ENCODE results near the gene SSU72.

SSU72 gene

DNA sequence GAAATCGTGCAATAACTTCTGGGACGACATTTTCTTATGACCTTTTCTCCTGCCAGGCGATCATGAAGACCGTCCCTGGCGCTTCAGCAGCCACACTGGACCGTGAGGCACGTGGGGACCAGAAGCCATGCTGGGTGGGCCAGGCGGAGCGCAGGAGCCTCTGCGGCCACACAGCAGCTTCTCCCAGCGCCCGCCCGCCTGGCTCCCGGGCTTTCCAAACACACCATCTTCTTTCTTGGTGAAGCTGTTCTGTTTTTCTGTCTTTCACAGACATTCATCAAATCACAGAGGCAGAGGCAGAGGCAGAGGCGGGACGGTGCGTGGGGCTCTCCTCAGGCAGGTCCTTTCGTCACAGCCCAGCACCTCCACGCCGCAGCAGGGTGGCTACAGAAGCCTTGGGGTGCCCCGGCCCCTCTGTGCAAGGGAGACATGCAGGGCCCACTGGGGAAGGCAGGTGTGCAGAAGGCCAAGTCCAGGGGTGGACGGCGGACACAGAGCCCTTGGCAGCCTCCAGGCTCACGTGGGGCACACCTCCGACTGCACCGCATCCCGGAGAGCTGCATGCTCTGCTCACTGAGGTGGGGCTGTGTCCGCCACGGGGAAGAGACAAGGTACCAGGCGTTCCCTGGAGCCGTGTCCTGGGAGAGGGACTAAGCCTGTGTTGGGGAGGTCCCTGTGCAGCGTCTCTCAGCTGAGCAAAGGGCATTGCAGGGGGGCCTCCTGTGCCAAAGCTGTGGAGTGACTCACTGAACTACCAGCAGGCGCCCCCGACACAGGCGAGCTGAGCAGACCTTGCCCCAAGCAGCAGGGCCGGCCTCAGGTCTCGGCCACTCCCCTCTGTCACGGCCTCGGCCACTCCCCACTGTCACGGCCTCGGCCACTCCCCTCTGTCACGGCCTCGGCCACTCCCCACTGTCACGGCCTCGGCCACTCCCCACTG lies 31.6 kb downstream of the SSU72 start:
- H3K9me2 ChIP-seq (replicated peaks; ENCODE audit: low read depth, low read length), result no peaks in the 10 kb centered on the region
- H3K4me3 ChIP-seq (ENCODE audit: low read length, poor library complexity, severe bottlenecking), result no peak overlapping the region
- no peak overlapping the region for H2AFZ ChIP-seq (ENCODE audit: low read length)
- H3K79me2 ChIP-seq (ENCODE audit: insufficient read depth, low read length), result no peaks in the 10 kb centered on the region
- TF ChIP-seq, protein P1, sequence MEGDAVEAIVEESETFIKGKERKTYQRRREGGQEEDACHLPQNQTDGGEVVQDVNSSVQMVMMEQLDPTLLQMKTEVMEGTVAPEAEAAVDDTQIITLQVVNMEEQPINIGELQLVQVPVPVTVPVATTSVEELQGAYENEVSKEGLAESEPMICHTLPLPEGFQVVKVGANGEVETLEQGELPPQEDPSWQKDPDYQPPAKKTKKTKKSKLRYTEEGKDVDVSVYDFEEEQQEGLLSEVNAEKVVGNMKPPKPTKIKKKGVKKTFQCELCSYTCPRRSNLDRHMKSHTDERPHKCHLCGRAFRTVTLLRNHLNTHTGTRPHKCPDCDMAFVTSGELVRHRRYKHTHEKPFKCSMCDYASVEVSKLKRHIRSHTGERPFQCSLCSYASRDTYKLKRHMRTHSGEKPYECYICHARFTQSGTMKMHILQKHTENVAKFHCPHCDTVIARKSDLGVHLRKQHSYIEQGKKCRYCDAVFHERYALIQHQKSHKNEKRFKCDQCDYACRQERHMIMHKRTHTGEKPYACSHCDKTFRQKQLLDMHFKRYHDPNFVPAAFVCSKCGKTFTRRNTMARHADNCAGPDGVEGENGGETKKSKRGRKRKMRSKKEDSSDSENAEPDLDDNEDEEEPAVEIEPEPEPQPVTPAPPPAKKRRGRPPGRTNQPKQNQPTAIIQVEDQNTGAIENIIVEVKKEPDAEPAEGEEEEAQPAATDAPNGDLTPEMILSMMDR (conservative IDR thresholded peaks at IDR 0.05; ENCODE audit: low read length), result no peak
- no peak for TF ChIP-seq EZH2phosphoT487 (IDR thresholded peaks at IDR 0.05; ENCODE audit: borderline replicate concordance)
- no peak overlapping the region for H3K4me2 ChIP-seq (ENCODE audit: low read depth, low read length, poor library complexity, severe bottlenecking)
- no peak overlapping the region for H3K9ac ChIP-seq (ENCODE audit: low read depth, low read length, poor library complexity, severe bottlenecking)
- no peaks in the 10 kb centered on the region for H3K4me1 ChIP-seq (ENCODE audit: insufficient read depth, low read length, poor library complexity, severe bottlenecking)
- H3K27me3 ChIP-seq (ENCODE audit: insufficient read depth, low read length, poor library complexity, severe bottlenecking), result no peaks in the 10 kb centered on the region
- H3F3A ChIP-seq (ENCODE audit: low read depth), result no peaks in the 10 kb centered on the region
- no peaks in the 10 kb centered on the region for H3K36me3 ChIP-seq (ENCODE audit: insufficient read depth, low read length)
- no peaks in the 10 kb centered on the region for H3K9me3 ChIP-seq (ENCODE audit: insufficient read depth, low read depth, low read length)
- no peaks in the 10 kb centered on the region for H4K20me1 ChIP-seq (ENCODE audit: insufficient read depth, low read length, poor library complexity, severe bottlenecking)

- Histone ChIP-seq H4K20me1 (ENCODE audit: insufficient read depth, low read length, poor library complexity, severe bottlenecking) (no peaks in the 10 kb centered on the region), H3F3A (ENCODE audit: low read depth) (no peaks in the 10 kb centered on the region), H3K4me1 (ENCODE audit: insufficient read depth, low read length, poor library complexity, severe bottlenecking) (no peaks in the 10 kb centered on the region), H3K9ac (ENCODE audit: low read depth, low read length, poor library complexity, severe bottlenecking) (no peak overlapping the region), H3K36me3 (ENCODE audit: insufficient read depth, low read length) (no peaks in the 10 kb centered on the region), H3K9me3 (ENCODE audit: insufficient read depth, low read depth, low read length) (no peaks in the 10 kb centered on the region), H3K79me2 (ENCODE audit: insufficient read depth, low read length) (no peaks in the 10 kb centered on the region), H3K9me2 (replicated peaks; ENCODE audit: low read depth, low read length) (no peaks in the 10 kb centered on the region), H3K27me3 (ENCODE audit: insufficient read depth, low read length, poor library complexity, severe bottlenecking) (no peaks in the 10 kb centered on the region), H2AFZ (ENCODE audit: low read length) (no peak overlapping the region), H3K4me3 (ENCODE audit: low read length, poor library complexity, severe bottlenecking) (no peak overlapping the region), H3K4me2 (ENCODE audit: low read depth, low read length, poor library complexity, severe bottlenecking) (no peak overlapping the region)
- TF ChIP-seq, protein P1 (conservative IDR thresholded peaks at IDR 0.05; ENCODE audit: low read length), result no peak
- no peak for TF ChIP-seq EZH2phosphoT487 (IDR thresholded peaks at IDR 0.05; ENCODE audit: borderline replicate concordance)
Measured at GRCh38 chr1:1541956-1542765, 32.5 kb downstream of the SSU72 start.

GRCh38 chr1:1540818-1541628 lies 33.6 kb downstream of the SSU72 start:
- Histone ChIP-seq H2AFZ (ENCODE audit: low read length) (no peak overlapping the region), H4K20me1 (ENCODE audit: insufficient read depth, low read length, poor library complexity, severe bottlenecking) (no peaks in the 10 kb centered on the region), H3F3A (ENCODE audit: low read depth) (no peaks in the 10 kb centered on the region), H3K4me1 (ENCODE audit: insufficient read depth, low read length, poor library complexity, severe bottlenecking) (no peaks in the 10 kb centered on the region), H3K9ac (ENCODE audit: low read depth, low read length, poor library complexity, severe bottlenecking) (no peak overlapping the region), H3K36me3 (ENCODE audit: insufficient read depth, low read length) (no peaks in the 10 kb centered on the region), H3K9me2 (replicated peaks; ENCODE audit: low read depth, low read length) (no peaks in the 10 kb centered on the region), H3K4me2 (ENCODE audit: low read depth, low read length, poor library complexity, severe bottlenecking) (no peak overlapping the region), H3K27me3 (ENCODE audit: insufficient read depth, low read length, poor library complexity, severe bottlenecking) (no peaks in the 10 kb centered on the region), H3K4me3 (ENCODE audit: low read length, poor library complexity, severe bottlenecking) (no peak overlapping the region), H3K79me2 (ENCODE audit: insufficient read depth, low read length) (no peaks in the 10 kb centered on the region), H3K9me3 (ENCODE audit: insufficient read depth, low read depth, low read length) (no peaks in the 10 kb centered on the region)
- TF ChIP-seq, protein P1 (conservative IDR thresholded peaks at IDR 0.05; ENCODE audit: low read length), result no peak
- no peak for TF ChIP-seq EZH2phosphoT487 (IDR thresholded peaks at IDR 0.05; ENCODE audit: borderline replicate concordance)

Data from Loucy (cell line).